ENCODE data around the gene YWHAB.

The YWHAB gene

GRCh38 chr20:44912189-44912588 lies 26.7 kb downstream of the YWHAB start:
- no peak for DNase-seq (ENCODE audit: low spot score)

DNA sequence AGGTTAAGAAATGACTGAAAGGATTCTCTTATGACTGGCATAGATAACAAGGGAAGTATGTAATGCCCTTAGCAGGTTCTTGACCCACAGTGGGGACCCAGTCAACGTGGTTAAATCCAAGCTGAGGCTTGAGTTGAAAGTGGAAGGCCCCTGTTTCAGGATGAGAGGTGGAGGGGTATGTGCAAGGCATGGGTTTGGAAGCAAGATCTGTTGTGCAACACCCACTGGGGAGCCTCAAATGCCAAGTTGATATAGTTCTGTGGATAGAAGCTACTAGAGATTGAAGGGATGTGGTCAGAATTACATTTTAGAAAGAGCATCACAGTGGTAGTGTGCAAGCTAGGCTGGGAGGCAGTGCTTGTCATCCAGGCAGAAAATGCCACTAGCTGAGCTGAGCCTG lies 29.4 kb downstream of the YWHAB start:
- DNase-seq (ENCODE audit: low spot score), result no peak

DNA sequence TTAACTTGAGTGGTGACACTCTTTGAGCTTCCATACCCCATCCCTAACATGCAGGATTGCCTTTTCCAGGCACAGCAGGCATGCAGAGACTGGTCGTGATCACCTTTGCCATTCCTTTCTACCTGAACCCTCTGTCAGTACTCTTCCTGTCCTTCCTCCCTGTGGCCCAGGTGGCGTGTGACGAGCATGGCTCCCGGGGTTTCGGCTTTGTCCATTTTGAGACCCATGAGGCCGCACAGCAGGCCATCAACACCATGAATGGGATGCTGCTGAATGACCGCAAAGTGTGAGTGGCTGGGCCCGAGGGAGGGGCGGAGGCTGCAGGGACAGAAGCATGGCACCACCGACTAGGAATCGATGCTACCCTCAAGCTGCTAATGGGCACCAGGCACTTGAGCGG lies 31.1 kb downstream of the YWHAB start:
- DNase-seq (ENCODE audit: low spot score), result no peak

DNA sequence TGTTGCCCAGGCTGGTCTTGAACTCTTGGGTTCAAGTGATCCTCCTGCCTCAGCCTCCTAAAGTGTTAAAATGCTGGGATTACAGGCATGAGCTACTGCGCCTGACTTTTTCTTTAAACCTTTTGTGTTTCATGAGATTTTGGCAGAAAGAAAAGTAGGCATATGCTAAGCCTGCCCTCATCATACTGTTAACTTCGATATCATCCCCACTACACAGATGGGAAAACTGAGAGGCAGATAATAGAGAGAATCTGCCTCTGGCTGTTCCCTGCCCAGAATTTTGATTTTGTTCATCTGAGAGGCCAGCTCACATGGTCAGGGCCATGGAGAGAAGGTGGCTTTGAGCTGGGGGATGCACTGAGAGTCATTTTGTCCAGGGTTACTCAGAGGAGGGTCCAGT lies 31.9 kb downstream of the YWHAB start:
- DNase-seq (ENCODE audit: low spot score), result no peak

GRCh38 chr20:44918342-44918741 lies 32.8 kb downstream of the YWHAB start:
- DNase-seq (ENCODE audit: low spot score), result no peak

- DNase-seq (ENCODE audit: low spot score), result no peak
Observed at GRCh38 chr20:44918761-44919160, 33.3 kb downstream of the YWHAB start.

- DNase-seq (ENCODE audit: low spot score), result no peak
Observed at GRCh38 chr20:44921447-44921846, 35.9 kb downstream of the YWHAB start.

DNA sequence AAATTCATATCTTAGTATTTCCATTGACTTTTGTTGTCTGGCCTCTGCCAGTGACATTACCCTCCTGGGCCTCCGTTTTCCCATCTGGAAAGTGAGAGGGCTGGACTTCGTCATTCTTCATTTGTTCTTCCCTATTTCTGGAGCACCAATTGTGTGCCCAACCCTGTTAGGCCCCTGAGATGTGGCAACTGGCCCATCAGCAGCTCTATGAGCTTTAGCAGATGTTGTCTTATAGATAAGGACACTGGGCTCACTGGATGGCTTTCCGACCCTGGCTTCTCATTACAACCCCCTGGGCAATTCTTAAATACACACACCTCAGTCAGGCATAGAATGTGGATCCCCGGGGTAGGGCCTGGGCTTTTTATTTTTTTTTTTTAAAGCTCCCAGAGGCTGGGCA lies 39.0 kb downstream of the YWHAB start:
- DNase-seq (ENCODE audit: low spot score), result no peak

GRCh38 chr20:44928595-44928994 lies 43.1 kb downstream of the YWHAB start:
- no peak for DNase-seq (ENCODE audit: low spot score)

GRCh38 chr20:44930517-44931168 lies 45.1 kb downstream of the YWHAB start:
- no peak for DNase-seq (ENCODE audit: low spot score)

DNA sequence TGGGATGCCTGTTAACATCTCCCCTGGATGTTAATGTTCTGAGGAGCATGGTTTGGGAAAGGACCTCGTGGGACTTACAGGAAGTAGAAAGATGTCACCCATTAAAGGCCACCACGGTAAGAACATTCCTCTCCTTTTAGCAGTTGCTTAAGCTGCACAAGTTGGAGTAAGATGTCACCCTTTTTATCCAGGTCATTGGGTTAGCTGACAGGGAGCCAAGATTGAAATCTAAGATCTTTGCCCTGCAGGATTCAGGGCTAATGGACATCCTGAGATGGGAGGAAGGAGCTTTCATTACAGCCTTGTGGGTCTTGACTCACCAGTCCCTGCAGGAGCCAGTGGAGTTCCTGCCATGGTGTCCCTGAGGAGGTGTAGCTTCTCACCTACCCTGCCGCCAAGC lies 46.4 kb downstream of the YWHAB start:
- no peak for DNase-seq (ENCODE audit: low spot score)

GRCh38 chr20:44932916-44933315 lies 47.4 kb downstream of the YWHAB start:
- no peak for DNase-seq (ENCODE audit: low spot score)

DNA sequence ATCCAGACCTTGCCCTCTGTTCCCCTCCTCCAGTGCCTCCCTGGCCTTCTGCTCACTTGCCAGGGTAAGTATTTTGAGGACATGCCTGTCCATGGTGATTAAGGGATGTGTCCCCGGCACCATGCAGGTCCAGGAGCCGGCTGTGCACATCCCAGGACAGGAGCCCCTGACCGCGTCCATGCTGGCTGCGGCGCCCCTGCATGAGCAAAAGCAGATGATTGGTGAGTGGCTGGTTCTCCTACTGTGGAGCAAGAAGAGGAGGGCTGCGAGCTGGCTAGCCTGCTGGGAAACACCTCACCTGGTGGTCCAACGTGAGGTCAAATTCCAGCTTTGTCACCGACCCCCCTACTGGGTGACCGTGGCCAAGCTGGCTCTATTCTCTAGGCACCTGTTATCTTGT lies 51.0 kb downstream of the YWHAB start:
- DNase-seq (ENCODE audit: low spot score), result no peak

DNA sequence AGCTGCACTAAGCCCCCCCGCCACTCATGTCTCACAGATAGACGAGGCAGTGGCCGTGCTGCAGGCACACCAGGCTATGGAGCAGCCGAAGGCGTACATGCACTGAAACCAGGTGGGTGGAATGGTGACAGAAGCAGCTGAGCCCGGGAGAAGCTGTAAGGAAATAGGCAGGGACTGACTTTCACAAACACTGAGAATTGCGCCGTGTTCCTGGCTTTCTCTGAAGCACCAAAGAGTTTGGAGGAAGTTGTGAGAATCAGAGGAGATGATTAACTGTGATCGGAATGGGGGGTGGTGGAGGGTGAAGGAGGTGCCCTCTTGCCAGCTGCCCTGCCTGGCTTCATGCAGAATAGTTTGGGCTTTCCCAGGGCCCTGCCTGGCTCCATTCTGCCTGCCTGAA lies 53.1 kb downstream of the YWHAB start:
- DNase-seq (ENCODE audit: low spot score), result no peak

GRCh38 chr20:44941120-44941691 lies 55.7 kb downstream of the YWHAB start:
- no peak for DNase-seq (ENCODE audit: low spot score)

- no peak for DNase-seq (ENCODE audit: low spot score)
Observed at GRCh38 chr20:44942264-44942973, 56.9 kb downstream of the YWHAB start.

- no peak for DNase-seq (ENCODE audit: low spot score)
Observed at GRCh38 chr20:44943828-44944227, 58.3 kb downstream of the YWHAB start.

- no peak for DNase-seq (ENCODE audit: low spot score)
Observed at GRCh38 chr20:44945261-44945660, 59.8 kb downstream of the YWHAB start.

GRCh38 chr20:44946271-44946852 lies 60.9 kb downstream of the YWHAB start:
- DNase-seq (ENCODE audit: low spot score), result no peak

DNA sequence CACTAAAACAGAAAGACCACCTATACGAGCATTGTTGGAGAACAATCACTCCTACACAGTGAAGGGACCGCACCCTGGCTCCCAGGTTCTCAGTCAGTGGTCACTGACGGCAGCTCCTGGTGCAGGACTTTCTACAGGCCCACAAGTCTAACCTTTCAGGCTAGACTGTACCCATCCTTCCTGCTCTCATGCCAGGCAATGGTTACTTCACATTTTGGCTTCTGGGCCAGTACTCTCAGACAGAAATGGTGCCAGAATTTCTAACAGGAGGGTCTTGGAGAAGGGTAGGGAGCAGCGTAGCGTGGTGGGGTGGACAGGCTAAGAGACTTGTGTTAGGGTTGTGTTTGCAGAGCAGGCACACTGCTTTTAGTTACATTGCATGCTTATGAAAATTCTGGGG lies 62.6 kb downstream of the YWHAB start:
- no peak for DNase-seq (ENCODE audit: low spot score)

DNA sequence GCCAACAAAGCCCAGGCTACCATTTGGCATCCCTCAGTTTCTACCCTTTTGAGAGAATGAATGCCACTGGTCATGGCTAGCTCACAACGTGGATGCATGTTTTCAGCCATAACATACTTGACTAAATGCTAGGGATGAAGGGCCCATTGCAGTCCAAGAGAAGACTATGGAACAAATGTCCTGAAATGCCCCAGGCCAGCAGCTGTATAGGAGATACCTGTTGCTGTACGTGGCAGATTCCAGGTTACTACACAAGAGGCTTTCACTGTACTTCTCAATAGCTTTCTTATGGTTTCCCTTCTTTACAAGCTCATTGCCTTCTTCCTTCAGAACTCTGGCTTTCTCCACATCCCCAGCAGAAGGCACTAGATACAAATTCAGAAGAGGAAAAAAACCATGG lies 63.0 kb downstream of the YWHAB start:
- no peak for DNase-seq (ENCODE audit: low spot score)

DNA sequence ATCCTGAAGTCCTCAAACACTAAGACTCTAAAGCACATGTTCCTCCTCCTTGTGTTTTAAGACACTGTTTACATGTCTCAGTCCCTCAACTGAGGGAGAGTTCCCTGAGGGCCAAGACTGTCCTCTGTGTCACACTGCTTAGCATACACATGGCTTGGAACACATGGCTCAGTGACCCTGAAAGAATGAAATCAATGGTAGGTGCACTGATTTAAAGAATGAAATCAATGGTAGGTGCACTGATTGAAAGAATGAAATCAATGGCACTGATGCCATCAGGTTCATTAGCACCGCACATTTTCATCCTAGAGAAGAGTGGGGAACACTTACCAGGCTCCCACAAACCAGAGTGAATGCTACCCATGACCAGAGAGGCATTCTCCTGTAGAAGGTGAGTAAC lies 64.9 kb downstream of the YWHAB start:
- no peak for DNase-seq (ENCODE audit: low spot score)

- DNase-seq (ENCODE audit: low spot score), result no peak
Observed at GRCh38 chr20:44952731-44953130, 67.2 kb downstream of the YWHAB start.

All from CD4-positive, alpha-beta T cell treated with Interleukin-2 at 100 ng/mL for 4 hours (primary cell).